Transverse colon (tissue), 4 donors: Measurements from ENCODE around the gene GRIA4. TPM values are rescaled to one million over a fixed set of nuclear protein-coding genes. Genes with fewer than 3 reads are reported as not detected.

Experiments
- DNase-seq: peaks from one replicate; pipeline ENCODE4 v3.0.0-alpha.2; 2019
- H3K27ac ChIP-seq, 4 donors: fragments of 200-600 bp; sonication (generic); 2 replicates each; pipeline ENCODE4 v1.5.1; 2016 to 2018; ENCODE audit warnings: inconsistent platforms in 4 of 4
- H3K27me3 ChIP-seq: fragments of 200-600 bp; sonication (generic); 2 replicates; pipeline ENCODE4 v1.5.1; 2017; ENCODE audit warnings: inconsistent platforms
- H3K36me3 ChIP-seq, 4 donors: fragments of 200-600 bp; sonication (generic); 2 replicates each; pipeline ENCODE4 v1.5.1; 2017 to 2019; ENCODE audit warnings: inconsistent platforms in 4 of 4
- H3K4me1 ChIP-seq, 4 donors: fragments of 200-600 bp; sonication (generic); 2 replicates each; pipeline ENCODE4 v1.5.1; 2017 to 2020; ENCODE audit warnings: inconsistent platforms in 4 of 4
- H3K4me3 ChIP-seq, 4 donors: fragments of 200-600 bp; sonication (generic); 1 replicate in 1 of 4; 2 replicates in 3 of 4; pipeline versions ENCODE4 v1.5.1 to v1.6.1; 2017 to 2019; ENCODE audit warnings: inconsistent platforms in 4 of 4
- H3K9me3 ChIP-seq, 2 donors: fragments of 200-600 bp; sonication (generic); 2 replicates each; pipeline ENCODE4 v1.5.1; 2017 to 2019; ENCODE audit warnings: inconsistent platforms in 2 of 2
- EP300 ChIP-seq: sonication (generic); formaldehyde crosslinking; IDR thresholded peaks from one replicate; pipeline ENCODE4 v1.6.1; 2017; ENCODE audit warnings: antibody characterized with exemption, low read depth
- POLR2A ChIP-seq: fragments of 450-650 bp; IDR thresholded peaks from one replicate; pipeline ENCODE4 v1.6.1; 2016; ENCODE audit warnings: antibody characterized with exemption, mild to moderate bottlenecking, moderate library complexity
- POLR2AphosphoS5 ChIP-seq, 3 donors: sonication (generic); formaldehyde crosslinking; IDR thresholded peaks; one replicate each; pipeline ENCODE4 v1.6.1; 2016; ENCODE audit warnings: antibody characterized with exemption in 3 of 3
- WGBS, 2 donors: methylation state at CpG; one replicate each; pipeline ENCODE4 v1.1.5; 2018; ENCODE audit warnings: low coverage in 1 of 2; 5-methylcytosine and 5-hydroxymethylcytosine counted together
- in situ Hi-C, 4 donors: fragments of 200-750 bp; cut with MboI; loops; one replicate each; pipeline versions ENCODE4 v1.15.0 to v1.15.1; 2017; ENCODE audit warnings: low sequenced_read_pairs in 3 of 4, low pct_ligation_motif_present in 1 of 4, low pct_unique_long_range_greater_than_20kb in 1 of 4
- intact Hi-C: fragments of 100-400 bp; cut with DNase I; formaldehyde crosslinking; loops from one replicate; pipeline ENCODE4 v1.15.1; 2023; ENCODE audit warnings: low total_unique reads
- total RNA-seq, 4 donors: library from RNA; depleted of rRNA; stranded (reverse); fragments of >200 nt; gene quantifications; one replicate each; pipeline ENCODE4 v1.1.0, GENCODE V29; 2016
- TF ChIP-seq, protein P1 (sequence below), 5 experiments: fragments of 200-600 bp in 3 of 5; fragments of 450-650 bp in 2 of 5; sonication (generic) in 3 of 5; IDR thresholded peaks; 1 replicate in 2 of 5; 2 replicates in 3 of 5; pipeline ENCODE4 v1.5.1; 2016 to 2017; ENCODE audit warnings: antibody characterized with exemption in 5 of 5, inconsistent platforms in 3 of 5, mild to moderate bottlenecking in 2 of 5, moderate library complexity in 1 of 5

GRIA4 gene
- total RNA-seq, 4 donors from 2014 or later, result 0.79 to 2.4 (median 1.4) TPM; not detected in 1

- in situ Hi-C loops, result no loop called here
- intact Hi-C loops, result no loop called here
- Histone ChIP-seq H3K9me3 (no peaks in the 10 kb centered on the region), H3K27me3 (no peaks in the 10 kb centered on the region), H3K4me1 (no peaks in the 10 kb centered on the region), H3K4me3 (no peak overlapping the region), H3K27ac (no peak overlapping the region), H3K36me3 (no peaks in the 10 kb centered on the region)
- WGBS, 2 donors, result 72 to 83% methylated on average over 2 of the region's 2 CpGs
- TF ChIP-seq POLR2AphosphoS5 (IDR thresholded peaks at IDR 0.05) (no peak), EP300 (no peak), POLR2A (no peak)
- TF ChIP-seq, protein P1, sequence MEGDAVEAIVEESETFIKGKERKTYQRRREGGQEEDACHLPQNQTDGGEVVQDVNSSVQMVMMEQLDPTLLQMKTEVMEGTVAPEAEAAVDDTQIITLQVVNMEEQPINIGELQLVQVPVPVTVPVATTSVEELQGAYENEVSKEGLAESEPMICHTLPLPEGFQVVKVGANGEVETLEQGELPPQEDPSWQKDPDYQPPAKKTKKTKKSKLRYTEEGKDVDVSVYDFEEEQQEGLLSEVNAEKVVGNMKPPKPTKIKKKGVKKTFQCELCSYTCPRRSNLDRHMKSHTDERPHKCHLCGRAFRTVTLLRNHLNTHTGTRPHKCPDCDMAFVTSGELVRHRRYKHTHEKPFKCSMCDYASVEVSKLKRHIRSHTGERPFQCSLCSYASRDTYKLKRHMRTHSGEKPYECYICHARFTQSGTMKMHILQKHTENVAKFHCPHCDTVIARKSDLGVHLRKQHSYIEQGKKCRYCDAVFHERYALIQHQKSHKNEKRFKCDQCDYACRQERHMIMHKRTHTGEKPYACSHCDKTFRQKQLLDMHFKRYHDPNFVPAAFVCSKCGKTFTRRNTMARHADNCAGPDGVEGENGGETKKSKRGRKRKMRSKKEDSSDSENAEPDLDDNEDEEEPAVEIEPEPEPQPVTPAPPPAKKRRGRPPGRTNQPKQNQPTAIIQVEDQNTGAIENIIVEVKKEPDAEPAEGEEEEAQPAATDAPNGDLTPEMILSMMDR (IDR thresholded peaks at IDR 0.05), result no peak
- no peak for DNase-seq
Measured at GRCh38 chr11:105577641-105578040, 32.2 kb upstream of the GRIA4 start.

DNA sequence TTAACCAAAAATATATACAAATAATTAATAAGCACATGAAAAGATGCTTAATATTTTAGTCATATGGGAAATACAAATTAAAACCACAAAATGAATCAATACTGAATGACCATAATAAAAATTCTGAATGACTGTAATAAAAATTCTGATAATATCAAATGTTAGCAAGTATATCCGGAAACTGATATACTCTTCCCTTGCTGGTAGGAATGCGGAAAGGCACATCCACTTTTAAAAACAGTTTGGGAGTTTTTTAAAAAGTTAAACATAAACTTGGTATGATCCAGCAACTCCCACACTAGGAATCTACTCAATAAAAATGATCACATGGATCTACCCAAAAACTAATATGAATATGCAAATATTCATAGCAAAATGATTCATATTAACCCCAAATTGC, 30.8 kb upstream of the GRIA4 start:
- H3K27ac ChIP-seq, result no peak overlapping the region
- in situ Hi-C loops (no loop called here), intact Hi-C loops (no loop called here)
- DNase-seq, result no peak
- no peaks in the 10 kb centered on the region for H3K9me3 ChIP-seq
- 74 to 88% methylated on average over 2 of the region's 2 CpGs for WGBS, 2 donors
- H3K4me1 ChIP-seq, result no peaks in the 10 kb centered on the region
- TF ChIP-seq POLR2AphosphoS5 (IDR thresholded peaks at IDR 0.05), result no peak
- TF ChIP-seq POLR2A, result no peak
- TF ChIP-seq, protein P1 (IDR thresholded peaks at IDR 0.05), result no peak
- no peak for TF ChIP-seq EP300
- no peaks in the 10 kb centered on the region for H3K27me3 ChIP-seq
- H3K4me3 ChIP-seq, result no peak overlapping the region
- H3K36me3 ChIP-seq, result no peaks in the 10 kb centered on the region

GRCh38 chr11:105582497-105582896, 27.4 kb upstream of the GRIA4 start:
- H3K4me1 ChIP-seq, result no peaks in the 10 kb centered on the region
- H3K9me3 ChIP-seq, result no peaks in the 10 kb centered on the region
- no peaks in the 10 kb centered on the region for H3K27me3 ChIP-seq
- in situ Hi-C loops (no loop called here), intact Hi-C loops (no loop called here)
- TF ChIP-seq, protein P1 (IDR thresholded peaks at IDR 0.05), result no peak
- TF ChIP-seq POLR2AphosphoS5 (IDR thresholded peaks at IDR 0.05) (no peak), EP300 (no peak), POLR2A (no peak)
- no peak for DNase-seq
- H3K27ac ChIP-seq, result no peak overlapping the region
- no peak overlapping the region for H3K4me3 ChIP-seq
- H3K36me3 ChIP-seq, result no peaks in the 10 kb centered on the region
- 52 to 59% methylated on average over 4 of the region's 4 CpGs for WGBS, 2 donors

DNA sequence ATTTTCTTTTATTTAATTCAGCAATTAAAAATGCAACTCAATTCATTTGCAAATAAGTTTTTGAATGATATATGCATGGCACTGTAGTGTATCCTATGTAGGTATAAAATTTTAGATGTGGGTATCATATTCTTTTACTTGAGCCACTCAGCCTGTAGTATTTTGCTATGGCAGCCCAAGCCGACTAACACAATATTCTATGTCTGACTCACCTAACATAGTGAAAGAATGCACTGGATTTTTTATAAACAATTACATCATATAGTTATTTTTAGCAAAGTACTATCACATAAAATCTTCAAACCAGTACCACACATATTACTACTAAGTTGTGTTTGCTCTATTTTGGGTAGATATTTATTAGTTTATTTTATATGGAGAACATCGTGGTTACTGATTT, 21.9 kb upstream of the GRIA4 start:
- intact Hi-C loops (no loop called here), in situ Hi-C loops (no loop called here)
- 71 to 76% methylated on average over 2 of the region's 2 CpGs for WGBS, 2 donors
- TF ChIP-seq EP300 (no peak), POLR2AphosphoS5 (IDR thresholded peaks at IDR 0.05) (no peak)
- Histone ChIP-seq H3K4me1 (no peaks in the 10 kb centered on the region), H3K27ac (no peak overlapping the region), H3K4me3 (no peak overlapping the region), H3K27me3 (no peaks in the 10 kb centered on the region), H3K36me3 (no peaks in the 10 kb centered on the region), H3K9me3 (no peaks in the 10 kb centered on the region)
- DNase-seq, result no peak

GRCh38 chr11:105589346-105589745, 20.5 kb upstream of the GRIA4 start:
- Histone ChIP-seq H3K9me3 (no peaks in the 10 kb centered on the region), H3K27me3 (no peaks in the 10 kb centered on the region), H3K27ac (no peak overlapping the region), H3K4me1 (no peaks in the 10 kb centered on the region), H3K4me3 (no peak overlapping the region), H3K36me3 (no peaks in the 10 kb centered on the region)
- no peak for TF ChIP-seq POLR2A
- TF ChIP-seq POLR2AphosphoS5 (IDR thresholded peaks at IDR 0.05), result no peak
- TF ChIP-seq EP300, result no peak
- TF ChIP-seq, protein P1 (IDR thresholded peaks at IDR 0.05), result no peak
- WGBS, 2 donors, result 78 to 80% methylated on average over 4 of the region's 4 CpGs
- in situ Hi-C loops (no loop called here), intact Hi-C loops (no loop called here)
- no peak for DNase-seq
